Activated CD4-positive, alpha-beta T cell treated with anti-CD3 and anti-CD28 coated beads, Interleukin-2, amount 50 U/mL, for 4 hours (primary cell): Measurements from ENCODE around the gene PTPRB.

Source experiments
- DNase-seq, 2 experiments: peaks; one replicate each; pipeline ENCODE4 v3.0.0-alpha.2; 2020

The PTPRB gene

DNA sequence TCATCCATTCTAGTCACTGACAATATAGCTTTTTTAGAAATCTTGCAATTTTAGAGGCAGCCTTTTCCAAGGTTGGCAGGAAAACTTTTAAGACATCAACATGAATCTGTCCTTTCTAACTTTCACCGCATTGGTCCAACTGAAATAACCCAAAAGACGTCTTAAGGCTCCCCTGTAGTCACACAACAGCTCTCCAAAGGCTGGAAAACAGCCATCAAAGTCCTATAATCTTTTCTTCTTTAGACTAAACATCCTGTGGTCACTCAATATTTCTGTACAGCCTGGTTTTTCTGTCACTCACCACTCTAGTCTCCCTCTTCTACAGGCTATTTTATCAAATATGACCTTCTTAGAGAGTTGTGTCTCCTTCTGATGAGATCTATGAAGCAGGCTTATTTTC lies 4.5 kb upstream of the PTPRB start:
- DNase-seq, result no peak

- DNase-seq, result no peak
These were observed 3.7 kb upstream of the PTPRB start for GRCh38 chr12:70640901-70641300.

DNA sequence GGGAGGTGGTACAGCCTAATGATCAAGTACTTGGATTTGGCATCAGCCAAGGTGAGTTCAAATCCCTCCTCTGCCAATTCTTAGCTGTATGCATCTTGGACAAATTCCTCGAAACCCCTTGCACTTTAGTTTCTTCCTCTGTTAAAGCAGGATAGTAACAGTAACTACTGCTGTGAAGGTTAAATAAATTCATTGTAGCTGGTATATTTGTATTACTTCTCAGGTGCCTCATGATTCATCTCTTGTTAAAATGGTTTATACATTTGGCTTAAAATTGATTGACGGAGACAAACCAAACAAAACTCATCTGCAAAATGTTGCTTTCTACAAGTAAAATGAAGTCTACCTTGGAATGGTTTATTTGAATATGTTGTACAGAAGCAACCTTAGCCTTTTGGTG lies 2.3 kb upstream of the PTPRB start:
- DNase-seq, result no peak

GRCh38 chr12:70638639-70639360 lies 1.6 kb upstream of the PTPRB start:
- no peak for DNase-seq

GRCh38 chr12:70635755-70636154 lies 1.5 kb downstream of the PTPRB start:
- no peak for DNase-seq

DNA sequence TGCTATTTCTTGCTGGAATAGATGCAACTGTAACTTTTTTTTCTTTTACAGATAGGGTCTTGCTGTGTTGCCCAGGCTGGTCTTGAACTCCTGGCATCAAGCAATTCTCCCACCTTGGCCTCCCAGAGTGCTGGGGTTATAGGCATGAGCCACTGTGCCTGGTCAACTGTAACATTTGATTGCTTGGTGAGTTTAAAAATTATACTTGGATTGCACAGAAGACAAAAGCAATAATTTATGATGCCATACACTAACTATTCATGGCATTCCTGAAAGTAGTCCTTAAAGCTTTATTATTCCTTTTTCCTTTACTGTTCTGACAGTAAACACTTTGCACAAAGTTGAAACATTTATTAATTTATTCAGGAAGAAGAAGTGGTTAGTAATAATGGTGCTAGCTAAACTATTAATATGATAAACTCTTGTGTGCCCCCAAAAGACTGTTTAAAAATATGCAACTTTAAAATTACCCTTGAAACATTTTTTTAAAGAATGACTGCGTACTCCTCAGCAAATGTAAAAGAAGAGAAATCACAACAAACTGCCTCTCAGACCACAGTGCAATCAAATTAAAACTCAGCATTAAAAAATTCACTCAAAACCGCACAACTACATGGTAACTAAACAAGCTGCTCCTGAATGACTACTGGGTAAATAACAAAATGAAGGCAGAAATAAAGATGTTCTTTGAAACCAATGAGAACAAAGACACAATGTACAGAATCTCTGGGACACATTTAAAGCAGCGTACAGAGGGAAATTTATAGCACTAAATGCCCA lies 8.3 kb downstream of the PTPRB start:
- DNase-seq, result no peak

DNA sequence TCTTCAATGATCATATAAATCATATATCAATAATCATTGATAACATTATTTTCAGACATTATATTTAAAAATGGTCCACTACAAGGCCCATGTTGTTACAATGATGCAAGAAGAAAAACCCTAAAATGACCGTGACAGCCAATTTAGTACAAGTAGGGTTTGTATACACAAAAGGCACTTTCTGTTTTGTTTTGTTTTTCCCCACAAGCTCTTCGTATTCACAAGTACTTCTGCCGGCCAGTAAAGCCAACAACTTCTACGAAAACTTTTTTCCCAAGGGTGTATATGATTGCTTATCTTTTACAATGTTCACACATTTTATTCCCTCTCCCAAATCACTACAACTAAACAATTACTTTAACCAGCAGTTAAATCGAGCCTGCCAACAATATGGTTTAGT lies 9.6 kb downstream of the PTPRB start:
- no peak for DNase-seq

- no peak for DNase-seq
These were observed 11.0 kb downstream of the PTPRB start for GRCh38 chr12:70626180-70626579.

- DNase-seq, result no peak
These were observed 17.6 kb downstream of the PTPRB start for GRCh38 chr12:70619471-70620152.

GRCh38 chr12:70618371-70618770 lies 18.9 kb downstream of the PTPRB start:
- no peak for DNase-seq

- DNase-seq, result no peak
These were observed 19.8 kb downstream of the PTPRB start for GRCh38 chr12:70617450-70617849.

- DNase-seq, result no peak
These were observed 21.9 kb downstream of the PTPRB start for GRCh38 chr12:70615174-70615866.

DNA sequence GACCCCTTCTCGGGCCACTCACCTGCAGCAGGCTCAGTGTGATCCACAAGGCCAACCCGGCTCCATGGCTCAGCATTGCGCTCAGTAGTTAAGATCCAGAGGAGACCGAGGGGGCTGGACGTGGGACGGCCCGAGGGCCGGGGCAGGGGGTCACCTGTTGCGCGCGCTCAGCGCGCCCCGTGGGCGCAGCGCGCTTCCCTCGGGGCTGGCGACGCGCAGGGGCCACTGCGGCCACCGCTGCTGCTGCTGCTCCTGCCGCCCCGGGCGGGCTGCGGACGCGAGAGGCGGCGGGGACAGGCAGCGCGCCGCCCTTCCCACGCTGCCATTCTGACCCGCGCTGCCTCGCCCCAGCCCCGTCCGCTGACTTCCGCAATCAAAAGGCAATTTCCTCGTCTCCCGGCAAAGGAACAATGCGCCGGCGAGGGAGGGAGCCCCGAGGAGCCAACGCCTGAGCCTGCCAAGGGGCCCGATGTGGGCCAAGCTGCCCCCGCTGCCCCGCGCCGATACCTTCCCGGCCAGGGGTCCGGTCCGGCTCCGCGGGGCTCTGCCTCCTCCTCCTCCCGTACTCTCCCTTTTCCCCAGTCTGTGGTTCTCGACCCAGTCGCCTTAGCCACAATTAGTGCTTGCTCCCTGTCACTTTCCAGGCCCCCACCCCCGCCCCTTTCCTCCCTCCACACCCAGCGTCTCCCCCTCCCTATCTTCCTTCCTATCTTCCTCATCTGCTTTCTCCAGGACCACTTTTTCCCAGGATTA lies 27.3 kb downstream of the PTPRB start:
- DNase-seq, result no peak

- no peak for DNase-seq
These were observed 28.0 kb downstream of the PTPRB start for GRCh38 chr12:70609203-70609602.

GRCh38 chr12:70608184-70608583 lies 29.0 kb downstream of the PTPRB start:
- no peak for DNase-seq

DNA sequence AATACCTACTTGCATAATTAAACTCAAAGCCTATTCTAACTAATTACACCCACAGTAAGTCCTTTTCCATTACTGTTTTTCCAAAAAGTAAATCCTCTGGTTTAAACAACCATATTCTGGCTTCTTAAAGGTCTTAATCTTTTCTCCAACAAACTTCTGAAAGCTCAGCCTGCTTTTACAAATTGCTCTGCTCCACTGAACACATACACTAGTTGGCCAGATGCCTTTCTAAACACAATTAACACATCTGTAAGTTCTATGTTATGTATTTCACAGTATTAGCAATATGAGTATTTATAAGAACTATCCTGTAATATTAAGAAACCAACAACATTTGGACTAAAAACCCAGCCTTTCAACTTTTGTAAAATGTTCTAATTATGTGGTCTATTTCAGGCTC lies 30.1 kb downstream of the PTPRB start:
- no peak for DNase-seq

DNA sequence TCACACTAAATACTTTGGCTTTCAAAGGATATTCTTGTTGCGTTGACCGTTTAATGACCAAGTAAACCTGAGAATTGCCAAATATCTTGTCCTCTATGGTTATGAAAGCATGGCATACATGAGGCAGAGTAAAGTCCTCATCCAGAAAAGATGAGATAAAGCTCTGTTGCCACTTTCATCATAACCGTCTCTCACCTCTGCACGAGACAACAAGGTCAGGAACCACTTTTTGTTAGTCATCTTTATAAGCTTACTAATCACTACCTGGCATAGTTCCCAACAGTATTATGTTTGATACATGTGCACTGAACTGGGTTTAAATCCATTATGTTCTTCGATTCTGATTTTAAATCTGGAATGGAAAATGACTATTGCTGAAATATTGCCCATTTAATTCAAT lies 31.3 kb downstream of the PTPRB start:
- DNase-seq, result no peak

- no peak for DNase-seq
These were observed 32.6 kb downstream of the PTPRB start for GRCh38 chr12:70604662-70605061.

DNA sequence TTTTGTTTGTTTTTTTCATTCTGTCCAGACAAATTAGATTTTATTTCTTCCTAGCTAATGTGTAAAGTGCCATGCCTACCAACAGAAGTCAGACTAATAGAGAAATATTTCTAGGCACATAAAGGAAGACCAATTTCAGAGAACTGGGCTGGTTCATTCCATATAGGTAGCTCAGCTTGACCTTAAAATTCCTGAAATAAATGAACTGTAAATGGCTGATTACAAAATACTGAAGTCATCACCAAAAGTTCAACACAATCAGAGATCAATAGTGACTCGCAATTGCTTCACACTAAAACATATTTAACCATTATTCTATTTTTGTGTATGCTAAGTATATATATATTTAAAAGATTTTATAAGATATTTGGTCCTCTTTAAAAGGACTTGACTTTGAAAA lies 34.2 kb downstream of the PTPRB start:
- DNase-seq, result no peak

GRCh38 chr12:70598467-70599193 lies 38.6 kb downstream of the PTPRB start:
- DNase-seq, result no peak

DNA sequence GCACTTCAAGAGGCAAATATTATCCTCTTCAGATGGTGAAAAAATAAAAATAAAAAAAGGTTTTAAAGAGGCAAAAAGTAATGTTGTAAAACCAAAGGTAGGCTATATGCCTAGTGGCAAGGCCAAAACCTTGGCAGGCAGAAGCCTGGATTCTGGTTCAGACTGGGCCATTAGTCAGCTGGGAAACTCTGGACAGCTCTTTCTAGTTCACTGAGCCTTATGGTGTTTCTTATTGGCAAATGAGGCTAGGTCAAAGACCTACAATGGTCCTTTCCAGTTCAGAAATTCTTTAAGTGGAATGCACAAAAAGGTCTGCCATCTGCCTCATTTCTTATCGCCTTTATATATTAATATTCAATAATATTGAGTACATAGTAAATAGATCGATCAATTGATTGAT lies 44.6 kb downstream of the PTPRB start:
- DNase-seq, result no peak
